ENCODE measurements around the gene DEGS1. TPM values are rescaled to one million over a fixed set of nuclear protein-coding genes. Genes with fewer than 3 reads are reported as not detected.
"Not testable (repeated sequence)": the region's sequence is repeated elsewhere in the genome, so short reads cannot be mapped to it uniquely, and the experiment has no call there.

DEGS1 gene
- total RNA-seq, 1 donor from 2014 or later = 39.3 TPM

DNA sequence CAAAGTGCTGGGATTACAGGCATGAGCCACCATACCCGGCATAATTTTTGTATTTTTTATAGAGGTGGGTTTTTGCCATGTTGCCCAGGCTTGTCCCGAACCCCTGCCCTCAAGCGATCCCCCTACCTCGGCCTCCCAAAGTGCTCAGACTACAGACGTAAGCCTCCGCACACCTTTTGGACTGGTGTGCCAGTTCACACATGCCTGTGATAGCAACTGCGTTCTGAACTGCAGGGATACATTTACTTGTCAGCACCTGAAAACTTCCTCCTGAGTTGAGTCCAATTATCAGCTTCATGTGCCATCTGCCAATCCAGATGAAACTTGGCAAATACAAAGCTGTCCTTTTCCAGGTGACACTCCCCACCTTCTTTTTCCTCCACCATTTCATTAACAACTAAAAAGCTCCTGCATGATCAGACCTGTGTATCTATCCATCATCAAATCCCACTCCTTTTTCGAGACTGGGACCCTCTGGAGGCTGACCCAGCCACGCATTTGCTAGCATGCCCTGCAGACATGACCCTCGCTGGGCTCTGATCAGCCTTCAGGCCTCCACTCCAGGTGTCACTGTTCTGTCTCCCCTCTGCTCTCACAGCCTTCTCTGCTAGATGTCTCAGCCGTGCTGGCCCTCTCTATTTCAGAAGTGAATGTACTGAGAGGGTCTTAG lies 2.1 kb upstream of the DEGS1 start:
- no peak for DNase-seq (ENCODE audit: low spot score)

DNA sequence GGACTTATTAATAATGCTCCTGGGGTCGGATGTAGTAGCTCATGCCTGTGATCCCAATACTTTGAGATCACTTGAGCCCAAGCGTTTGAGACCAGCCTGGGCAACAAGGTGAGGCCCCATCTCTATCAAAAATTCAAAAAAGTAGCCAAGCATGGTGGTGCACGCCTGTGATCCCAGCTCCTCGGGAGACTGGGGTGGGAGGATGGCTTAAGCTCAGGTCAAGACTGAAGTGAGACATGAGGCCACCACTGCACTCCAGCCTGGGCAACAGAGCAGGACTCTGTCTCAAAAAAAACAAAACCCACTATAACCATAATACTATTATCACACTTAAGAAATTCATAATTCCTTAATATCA lies 1.6 kb upstream of the DEGS1 start:
- no peak for DNase-seq (ENCODE audit: low spot score)

DNA sequence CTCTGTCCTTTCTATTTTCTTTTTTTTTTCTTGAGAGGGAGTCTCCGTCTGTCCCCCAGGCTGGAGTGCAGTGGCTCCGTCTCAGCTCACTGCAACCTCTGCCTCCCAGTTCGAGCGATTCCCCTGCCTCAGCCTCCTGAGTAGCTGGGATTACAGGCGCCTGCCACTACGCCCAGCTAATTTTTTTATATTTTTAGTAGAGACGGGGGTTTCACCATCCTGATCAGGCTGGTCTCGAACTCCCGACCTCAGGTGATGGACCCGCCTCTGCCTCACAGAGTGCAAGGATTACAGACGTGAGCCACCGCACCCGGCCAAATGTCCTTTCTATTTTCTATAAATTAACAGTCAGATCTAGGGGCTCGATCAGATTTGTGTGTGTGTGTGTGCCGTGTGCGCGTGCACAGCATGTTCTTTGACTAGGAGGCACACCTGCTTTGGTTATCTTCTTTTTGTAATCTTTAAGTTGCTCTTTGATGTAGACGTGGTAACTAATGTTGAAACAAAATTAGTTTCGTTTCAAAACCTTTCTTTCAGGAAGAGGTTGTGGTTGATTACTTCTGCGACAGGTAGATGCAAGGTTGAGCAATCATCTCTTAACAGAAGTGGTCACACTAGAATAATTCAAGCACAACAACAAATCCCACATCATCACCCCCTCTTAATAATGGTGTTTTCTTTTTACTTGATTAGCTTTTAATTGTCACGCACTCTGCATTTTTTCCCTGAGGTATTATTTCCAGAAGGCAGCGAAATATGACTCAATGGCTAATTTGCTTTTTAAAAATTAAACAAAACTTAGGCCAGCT lies 779 bp upstream of the DEGS1 start:
- no peak for DNase-seq (ENCODE audit: low spot score)

DNA sequence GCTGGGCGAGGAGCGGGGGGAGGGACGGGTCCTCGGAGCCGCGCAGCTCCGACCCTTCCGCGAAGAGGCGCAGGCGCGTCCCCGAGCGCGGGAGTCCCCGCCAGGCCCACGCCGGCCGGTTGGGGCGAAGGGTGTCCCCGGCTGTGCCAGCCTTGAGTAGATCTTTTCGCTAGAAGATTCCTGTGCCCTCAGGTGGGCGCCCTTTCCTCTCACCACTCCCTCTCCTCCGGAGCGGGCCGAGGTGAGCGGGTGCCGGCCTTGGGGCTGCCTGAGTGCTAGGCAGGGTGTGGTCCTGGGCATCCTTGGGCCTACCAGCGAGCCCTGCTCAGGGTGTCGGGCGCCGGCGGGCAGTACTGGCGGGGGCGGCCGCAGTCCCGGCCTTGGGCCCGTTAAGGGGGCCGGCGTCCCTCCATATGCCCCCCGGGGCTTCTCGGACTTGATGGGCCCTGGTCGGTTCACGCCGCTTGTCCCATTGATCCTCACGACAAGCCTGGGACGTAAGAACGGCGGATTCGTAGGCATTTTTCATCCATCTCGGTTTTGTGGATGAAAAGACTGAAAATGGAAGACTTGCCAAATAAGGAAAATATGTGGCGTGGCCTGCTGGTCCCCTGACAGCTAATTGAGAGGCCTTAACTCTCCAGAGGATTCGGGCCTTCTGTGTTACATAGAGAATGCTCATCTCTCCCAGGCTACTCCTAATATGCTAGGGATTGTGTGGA lies 712 bp downstream of the DEGS1 start:
- peak; percentile 25 for DNase-seq (ENCODE audit: low spot score)

DNA sequence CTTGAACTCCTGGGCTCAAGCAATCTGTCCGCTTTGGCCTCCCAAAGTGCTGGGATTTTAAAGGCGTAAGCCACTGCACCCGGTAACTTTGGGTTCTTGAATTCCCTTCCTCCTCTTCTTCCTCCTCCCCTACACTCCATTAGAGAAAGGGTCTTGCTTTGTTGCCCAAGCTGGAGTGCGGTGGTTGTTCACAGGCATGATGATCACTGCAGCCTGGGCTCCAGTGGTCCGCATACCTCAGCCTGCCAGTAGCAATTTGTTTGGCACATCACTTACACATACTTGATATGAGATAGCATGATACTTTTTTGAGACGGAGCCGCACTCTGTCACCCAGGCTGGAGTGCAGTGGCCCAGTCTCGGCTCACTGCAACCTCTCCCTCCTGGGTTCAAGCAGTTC lies 2.2 kb downstream of the DEGS1 start:
- DNase-seq (ENCODE audit: low spot score) = no peak

DNA sequence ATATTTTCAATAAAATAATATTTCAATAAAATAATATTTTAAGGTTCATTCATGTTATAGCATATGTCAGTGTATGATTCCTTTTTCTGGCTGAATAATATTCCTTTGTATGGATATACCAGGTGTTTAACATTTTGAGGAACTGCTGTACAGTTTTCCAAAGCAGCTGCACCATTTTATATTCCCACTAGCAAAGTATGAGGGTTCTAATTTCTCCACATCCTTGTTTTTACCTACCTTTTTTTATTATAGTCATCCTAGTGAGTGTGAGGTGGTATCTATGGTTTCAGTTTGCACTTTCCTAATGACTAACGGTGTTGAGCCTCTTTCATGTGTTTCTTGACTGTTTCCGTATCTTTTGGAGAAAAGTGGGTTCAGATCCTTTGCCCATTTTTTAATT lies 5.2 kb downstream of the DEGS1 start:
- no peak for DNase-seq (ENCODE audit: low spot score)

DNA sequence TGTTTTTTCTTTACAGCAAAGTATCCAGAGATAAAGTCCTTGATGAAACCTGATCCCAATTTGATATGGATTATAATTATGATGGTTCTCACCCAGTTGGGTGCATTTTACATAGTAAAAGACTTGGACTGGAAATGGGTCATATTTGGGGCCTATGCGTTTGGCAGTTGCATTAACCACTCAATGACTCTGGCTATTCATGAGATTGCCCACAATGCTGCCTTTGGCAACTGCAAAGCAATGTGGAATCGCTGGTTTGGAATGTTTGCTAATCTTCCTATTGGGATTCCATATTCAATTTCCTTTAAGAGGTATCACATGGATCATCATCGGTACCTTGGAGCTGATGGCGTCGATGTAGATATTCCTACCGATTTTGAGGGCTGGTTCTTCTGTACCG lies 6.5 kb downstream of the DEGS1 start:
- no peak for DNase-seq (ENCODE audit: low spot score)

DNA sequence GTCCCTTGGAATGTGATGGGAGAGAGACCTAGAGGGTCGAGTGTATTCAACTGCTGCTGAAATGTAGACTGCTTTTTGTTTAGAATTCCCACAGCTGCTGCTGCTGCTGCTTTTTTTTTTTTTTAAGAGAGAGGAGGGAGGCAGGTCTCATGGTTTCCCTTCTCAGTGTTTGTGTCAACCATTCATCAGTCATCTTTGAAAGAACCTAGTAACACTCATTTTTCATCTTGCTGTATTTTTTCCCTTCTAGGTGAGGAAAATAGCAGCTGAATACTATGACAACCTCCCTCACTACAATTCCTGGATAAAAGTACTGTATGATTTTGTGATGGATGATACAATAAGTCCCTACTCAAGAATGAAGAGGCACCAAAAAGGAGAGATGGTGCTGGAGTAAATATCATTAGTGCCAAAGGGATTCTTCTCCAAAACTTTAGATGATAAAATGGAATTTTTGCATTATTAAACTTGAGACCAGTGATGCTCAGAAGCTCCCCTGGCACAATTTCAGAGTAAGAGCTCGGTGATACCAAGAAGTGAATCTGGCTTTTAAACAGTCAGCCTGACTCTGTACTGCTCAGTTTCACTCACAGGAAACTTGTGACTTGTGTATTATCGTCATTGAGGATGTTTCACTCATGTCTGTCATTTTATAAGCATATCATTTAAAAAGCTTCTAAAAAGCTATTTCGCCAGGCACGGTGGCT lies 9.2 kb downstream of the DEGS1 start:
- no peak for DNase-seq (ENCODE audit: low spot score)

DNA sequence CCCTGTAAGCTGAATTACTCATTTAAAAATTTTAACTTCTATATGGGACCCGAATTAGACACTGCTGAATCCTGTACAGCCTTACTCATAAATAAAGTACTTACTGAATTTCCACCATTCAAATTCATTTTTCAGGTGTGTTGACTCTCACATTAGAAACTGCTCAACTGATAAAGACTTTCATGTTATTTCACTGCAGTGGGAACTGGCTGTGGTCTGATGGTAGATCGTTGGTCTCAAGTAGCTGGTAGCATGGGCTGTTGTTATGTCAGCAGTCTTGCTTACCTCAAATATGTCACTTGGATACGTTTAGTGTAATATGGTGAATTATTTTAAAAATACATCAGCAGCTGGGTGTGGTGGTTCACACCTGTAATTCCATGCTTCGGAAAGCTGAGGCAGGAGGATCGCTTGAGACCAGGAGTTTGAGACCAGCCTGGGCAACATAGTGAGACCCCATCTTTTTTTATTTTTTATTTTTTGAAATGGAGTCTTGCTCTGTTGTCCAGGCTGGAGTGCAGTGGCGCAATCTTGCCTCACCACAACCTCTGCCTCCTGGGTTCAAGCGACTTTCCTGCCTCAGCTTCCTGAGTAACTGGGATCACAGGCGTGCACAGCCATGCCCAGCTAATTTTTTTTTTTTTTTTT lies 10.4 kb downstream of the DEGS1 start:
- DNase-seq (ENCODE audit: low spot score) = no peak

DNA sequence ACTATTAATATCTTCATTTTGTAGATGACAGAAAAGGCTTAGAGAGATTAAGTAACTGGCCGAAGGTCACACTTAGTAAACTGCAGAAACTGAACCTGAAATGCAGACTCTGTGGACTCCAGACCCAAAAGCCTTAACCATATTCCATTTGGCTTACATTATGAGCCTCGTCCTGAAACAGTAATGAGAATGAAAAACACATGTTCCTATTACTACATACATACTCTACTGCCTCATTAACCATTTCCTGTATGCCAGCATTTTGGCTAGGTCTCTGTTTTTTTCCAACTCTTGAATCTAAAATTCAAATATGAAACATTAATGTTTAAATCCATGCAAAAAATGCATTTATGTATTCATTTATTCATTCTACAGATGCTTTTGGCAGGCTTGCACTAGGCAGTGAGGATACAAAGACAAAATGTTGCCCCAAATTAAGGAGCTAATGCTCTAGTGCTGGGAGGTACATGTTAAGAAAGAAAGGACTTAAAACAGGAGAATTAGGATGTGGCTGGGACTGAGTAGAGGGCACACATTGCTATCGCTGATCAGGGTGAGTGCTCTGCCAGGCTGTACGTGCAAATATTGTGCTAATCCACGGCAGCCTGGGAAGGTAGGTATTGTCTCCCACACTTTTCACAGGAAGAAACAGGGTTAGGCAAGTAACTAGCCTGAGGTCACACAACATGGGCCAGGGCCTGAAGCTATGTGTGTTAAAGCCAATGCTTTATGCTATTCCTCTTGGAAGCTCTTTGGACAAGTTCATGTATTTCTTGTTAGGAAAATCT lies 14.0 kb downstream of the DEGS1 start:
- no peak for DNase-seq (ENCODE audit: low spot score)

DNA sequence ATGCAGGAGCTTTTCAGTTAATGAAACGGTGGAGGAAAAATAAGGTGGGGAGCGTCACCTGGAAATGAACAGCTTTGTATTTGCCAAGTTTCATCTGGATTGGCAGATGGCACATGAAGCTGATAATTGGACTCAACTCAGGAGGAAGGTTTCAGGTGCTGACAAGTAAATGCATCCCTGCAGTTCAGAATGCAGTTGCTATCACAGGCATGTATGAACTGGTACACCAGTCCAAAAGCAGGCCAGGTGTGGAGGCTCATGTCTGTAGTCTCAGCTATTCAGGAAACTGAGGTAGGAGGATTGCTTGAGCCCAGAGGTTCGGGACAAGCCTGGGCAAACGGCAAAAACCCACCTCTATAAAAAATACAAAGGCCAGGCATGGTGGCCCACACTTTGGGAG lies 15.5 kb downstream of the DEGS1 start:
- no peak for DNase-seq (ENCODE audit: low spot score)

DNA sequence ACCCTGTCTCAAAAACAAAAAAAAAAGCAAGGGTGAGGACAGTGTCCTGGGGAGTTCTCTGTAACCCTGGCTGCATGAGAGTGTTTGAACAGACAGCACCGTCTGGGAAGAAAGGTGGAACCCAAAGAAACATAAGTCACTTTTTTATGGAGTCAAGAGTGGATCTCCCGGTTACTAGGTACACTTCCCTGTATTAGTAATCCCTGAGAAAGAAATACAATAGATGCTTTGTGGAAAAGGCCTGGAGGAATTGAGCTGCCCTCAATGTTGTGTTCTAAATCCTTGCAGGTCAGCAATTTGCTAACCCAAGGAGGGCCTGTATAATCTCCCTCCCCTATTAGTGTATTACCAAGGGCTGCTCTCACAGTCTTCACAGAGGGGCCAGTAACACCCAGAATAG lies 16.6 kb downstream of the DEGS1 start:
- DNase-seq (ENCODE audit: low spot score) = no peak

DNA sequence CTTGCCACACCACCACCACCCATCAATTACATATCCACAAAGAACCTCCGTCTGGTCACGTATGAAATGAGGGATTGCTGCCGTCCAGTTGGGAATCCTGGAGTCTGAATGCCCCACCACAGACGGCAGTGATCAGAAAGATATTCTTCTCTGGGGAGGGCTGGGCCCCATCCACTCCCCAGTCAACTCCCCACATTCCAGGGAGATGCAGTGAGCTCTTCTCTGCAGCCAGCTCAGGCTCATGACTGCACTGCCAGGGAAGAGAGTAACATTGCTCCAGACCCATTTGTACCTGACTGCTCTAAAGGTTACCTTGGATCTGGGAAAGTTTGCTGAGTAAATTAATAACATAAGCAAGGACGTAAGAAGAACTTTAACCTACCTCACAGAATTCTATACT lies 18.3 kb downstream of the DEGS1 start:
- no peak for DNase-seq (ENCODE audit: low spot score)

DNA sequence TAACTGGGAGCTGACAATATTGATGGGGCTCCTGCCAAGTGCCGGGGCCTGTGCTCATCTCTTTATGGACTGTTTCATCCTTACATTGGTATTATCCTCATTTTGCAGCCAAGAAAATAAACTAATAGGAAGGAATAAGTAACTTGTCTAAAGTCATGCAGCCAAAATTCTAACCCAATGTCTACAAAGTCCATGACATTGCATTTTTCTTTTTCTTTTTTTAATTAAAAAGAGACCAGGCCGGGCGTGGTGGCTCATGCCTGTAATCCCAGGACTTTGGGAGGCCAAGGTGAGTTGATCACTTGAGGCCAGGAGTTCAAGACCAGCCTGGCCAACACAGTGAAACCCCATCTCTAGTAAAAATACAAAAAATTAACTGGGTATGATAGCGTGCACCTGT lies 18.8 kb downstream of the DEGS1 start:
- no peak for DNase-seq (ENCODE audit: low spot score)

DNA sequence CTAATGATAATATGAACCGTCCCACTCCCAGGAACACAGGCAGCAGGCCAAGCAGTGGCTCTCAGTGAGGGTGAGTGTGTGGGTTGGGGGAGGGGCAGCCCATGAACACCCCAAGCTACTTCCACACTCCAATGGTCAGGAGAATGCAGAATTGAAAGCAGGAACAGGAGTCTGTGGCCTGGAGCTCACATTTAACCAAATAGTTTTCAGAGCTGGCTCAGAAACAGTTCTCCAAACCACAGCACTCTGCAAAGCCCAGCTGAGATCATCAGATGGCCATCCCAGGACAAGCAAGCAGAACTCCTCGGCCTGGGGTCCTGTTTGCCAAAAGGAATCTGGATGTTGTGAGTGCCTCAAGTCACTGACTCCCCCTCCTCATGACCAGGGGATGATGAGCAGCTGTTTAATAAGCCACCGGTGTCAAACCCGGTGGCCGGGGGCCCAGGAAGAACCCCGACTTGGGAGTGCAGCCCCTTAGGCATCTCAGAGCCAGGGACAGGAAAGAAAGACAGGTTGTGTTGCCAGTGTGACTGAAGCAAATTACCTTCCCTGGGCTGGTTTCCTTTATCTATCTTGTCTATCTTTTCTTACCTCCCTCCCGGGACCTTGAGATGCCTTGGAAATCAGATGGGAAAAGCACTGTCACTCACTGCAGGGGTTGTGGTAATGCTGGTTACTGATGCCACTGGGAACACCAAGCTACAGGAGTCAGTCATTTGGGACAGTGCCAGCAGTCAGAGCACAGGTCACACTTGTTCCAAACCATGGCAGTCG lies 20.4 kb downstream of the DEGS1 start:
- DNase-seq (ENCODE audit: low spot score) = peak; percentile 52

DNA sequence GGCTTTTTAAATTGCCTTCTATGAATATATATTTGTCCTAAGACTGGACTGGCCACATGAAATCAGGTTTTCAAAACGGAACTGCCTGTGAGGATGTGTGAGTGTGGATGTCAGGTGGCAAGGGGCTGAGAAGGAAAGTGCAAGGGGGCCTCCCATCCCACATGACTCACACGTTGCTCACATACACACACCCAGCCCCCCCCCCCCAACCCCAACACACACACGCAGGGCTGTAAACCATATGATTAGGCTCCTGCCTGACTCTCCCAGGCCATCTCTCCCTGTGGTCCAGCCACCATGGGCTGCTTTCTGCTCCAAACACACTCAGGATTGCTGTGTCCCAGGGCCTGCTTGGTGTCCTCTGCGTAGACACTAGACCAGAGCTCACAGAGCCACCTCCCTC lies 22.4 kb downstream of the DEGS1 start:
- DNase-seq (ENCODE audit: low spot score) = no peak

DNA sequence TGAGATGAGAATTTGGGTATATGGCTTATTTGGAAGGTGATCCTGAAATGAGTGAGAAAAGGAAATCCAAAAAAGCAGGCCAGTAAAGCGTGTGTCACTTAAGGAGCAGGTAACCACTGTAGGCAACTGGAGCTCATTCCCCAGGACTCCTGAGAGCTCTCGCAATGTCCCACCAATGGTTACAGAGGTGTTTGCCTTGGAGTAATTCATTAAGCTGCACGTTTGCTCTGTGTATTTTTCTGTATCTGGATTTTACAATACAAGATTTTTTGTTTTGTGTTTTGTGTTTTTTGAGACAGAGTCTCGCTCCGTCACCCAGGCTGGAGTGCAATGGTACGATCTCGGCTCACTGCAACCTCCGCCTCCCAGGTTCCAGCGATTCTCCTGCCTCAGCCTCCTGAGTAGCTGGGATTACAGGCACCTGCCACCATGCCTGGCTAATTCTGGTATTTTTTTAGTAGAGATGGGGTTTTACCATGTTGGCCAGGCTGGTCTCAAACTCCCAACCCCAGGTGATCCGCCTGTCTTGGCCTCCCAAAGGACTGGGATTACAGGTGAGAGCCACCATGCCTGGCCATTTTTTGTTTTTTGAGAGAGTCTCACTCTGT lies 23.0 kb downstream of the DEGS1 start:
- DNase-seq (ENCODE audit: low spot score) = not testable (repeated sequence)

DNA sequence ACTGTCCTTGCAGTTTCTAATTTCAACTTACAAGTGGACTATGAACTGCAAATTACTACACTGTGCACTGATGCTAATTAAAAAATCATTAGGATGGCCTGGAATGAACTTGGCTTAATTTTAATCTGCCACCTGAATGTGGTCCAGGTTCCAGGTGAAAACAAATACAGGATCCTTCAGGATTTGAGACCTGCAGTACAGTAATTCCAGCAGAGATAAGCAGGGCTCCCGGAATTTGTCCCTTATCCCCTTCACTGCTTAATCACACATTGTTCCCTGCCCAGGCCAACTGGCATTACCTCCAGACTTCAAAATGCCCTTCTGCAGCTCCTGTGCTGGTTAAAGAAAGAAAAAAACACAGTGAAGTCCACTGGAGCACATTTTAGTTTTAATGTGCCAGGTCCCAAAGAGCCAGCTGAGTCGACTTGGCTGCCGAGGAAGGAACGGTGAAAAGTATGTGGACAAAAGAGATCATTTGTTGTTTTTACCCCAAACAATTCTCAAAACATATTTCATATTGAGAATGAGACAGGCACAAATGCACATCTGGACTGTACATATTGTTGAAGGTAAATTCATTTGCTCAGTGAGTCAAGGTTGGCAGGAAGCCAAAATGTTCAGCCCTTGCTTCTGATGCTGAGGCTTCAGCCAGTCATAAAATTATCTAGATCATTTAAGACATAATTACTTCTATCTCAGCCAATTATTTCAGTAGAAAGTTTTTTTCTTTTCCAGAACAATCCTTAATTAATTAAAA lies 28.3 kb downstream of the DEGS1 start:
- no peak for DNase-seq (ENCODE audit: low spot score)

DNA sequence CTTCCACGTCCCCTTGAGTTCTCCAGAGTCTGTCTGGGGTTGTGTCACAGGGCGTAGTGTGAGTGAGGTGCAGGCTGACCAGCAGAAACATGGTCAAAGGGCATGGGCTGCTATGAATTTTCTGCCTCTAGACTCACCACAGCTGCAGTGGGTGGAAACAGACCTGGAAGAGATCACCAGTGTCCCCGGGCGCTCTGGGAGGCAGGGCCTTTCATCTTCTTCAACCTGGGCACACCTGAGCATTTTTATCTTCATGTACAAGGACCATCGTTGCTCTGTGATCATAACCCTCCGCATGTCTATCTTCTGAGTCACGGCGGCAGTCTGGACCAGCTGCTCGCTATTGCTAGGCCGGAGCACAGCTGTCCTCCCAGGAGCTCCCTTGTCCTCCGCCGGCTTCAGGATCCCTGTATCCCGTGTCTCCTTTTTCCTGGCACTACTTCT lies 29.6 kb downstream of the DEGS1 start:
- no peak for DNase-seq (ENCODE audit: low spot score)
